DMS153 (cell line): ENCODE measurements around the gene MAN2C1.
"Not testable (repeated sequence)": the region's sequence is repeated elsewhere in the genome, so short reads cannot be mapped to it uniquely, and the experiment has no call there.

Experiments
- DNase-seq: peaks from one replicate; lab custom pipeline; 2025; lab: John Stamatoyannopoulos, UW

Gene MAN2C1

GRCh38 chr15:75361361-75361988 lies 6.9 kb downstream of the MAN2C1 start:
- no peak for DNase-seq

- no peak for DNase-seq
These were observed 7.6 kb downstream of the MAN2C1 start for GRCh38 chr15:75360856-75361255.

GRCh38 chr15:75360391-75360790 lies 8.0 kb downstream of the MAN2C1 start:
- DNase-seq, result no peak

- no peak for DNase-seq
These were observed 8.7 kb downstream of the MAN2C1 start for GRCh38 chr15:75359537-75360250.

GRCh38 chr15:75358771-75359536 lies 9.5 kb downstream of the MAN2C1 start:
- DNase-seq, result no peak

GRCh38 chr15:75357976-75358673 lies 10.3 kb downstream of the MAN2C1 start:
- no peak for DNase-seq

- no peak for DNase-seq
These were observed 11.9 kb downstream of the MAN2C1 start for GRCh38 chr15:75356517-75356916.

- no peak for DNase-seq
These were observed 12.4 kb downstream of the MAN2C1 start for GRCh38 chr15:75356006-75356405.

GRCh38 chr15:75355369-75355768 lies 13.0 kb downstream of the MAN2C1 start:
- DNase-seq, result no peak

- no peak for DNase-seq
These were observed 14.0 kb downstream of the MAN2C1 start for GRCh38 chr15:75354454-75354853.

GRCh38 chr15:75353604-75354003 lies 14.8 kb downstream of the MAN2C1 start:
- DNase-seq, result no peak

GRCh38 chr15:75352186-75353080 lies 16.0 kb downstream of the MAN2C1 start:
- DNase-seq, result no peak

GRCh38 chr15:75350601-75351361 lies 17.6 kb downstream of the MAN2C1 start:
- no peak for DNase-seq

GRCh38 chr15:75349851-75350588 lies 18.4 kb downstream of the MAN2C1 start:
- DNase-seq, result no peak

GRCh38 chr15:75349351-75349669 lies 19.1 kb downstream of the MAN2C1 start:
- not testable (repeated sequence) for DNase-seq

- no peak for DNase-seq
These were observed 19.7 kb downstream of the MAN2C1 start for GRCh38 chr15:75348562-75349350.

GRCh38 chr15:75348034-75348561 lies 20.3 kb downstream of the MAN2C1 start:
- no peak for DNase-seq

- DNase-seq, result no peak
These were observed 21.0 kb downstream of the MAN2C1 start for GRCh38 chr15:75347222-75348033.
